C4-2B (cell line): ENCODE results near the gene CCDC91.

ENCODE experiments used
- ZFX ChIP-seq: fragments of 450-650 bp; IDR thresholded peaks from 2 replicates; pipeline ENCODE4 v1.6.1; 2017
- TF ChIP-seq, protein P1 (sequence below): fragments of 450-650 bp; conservative IDR thresholded peaks from 2 replicates; pipeline ENCODE4 v1.5.1; 2017; ENCODE audit warnings: mild to moderate bottlenecking

DNA sequence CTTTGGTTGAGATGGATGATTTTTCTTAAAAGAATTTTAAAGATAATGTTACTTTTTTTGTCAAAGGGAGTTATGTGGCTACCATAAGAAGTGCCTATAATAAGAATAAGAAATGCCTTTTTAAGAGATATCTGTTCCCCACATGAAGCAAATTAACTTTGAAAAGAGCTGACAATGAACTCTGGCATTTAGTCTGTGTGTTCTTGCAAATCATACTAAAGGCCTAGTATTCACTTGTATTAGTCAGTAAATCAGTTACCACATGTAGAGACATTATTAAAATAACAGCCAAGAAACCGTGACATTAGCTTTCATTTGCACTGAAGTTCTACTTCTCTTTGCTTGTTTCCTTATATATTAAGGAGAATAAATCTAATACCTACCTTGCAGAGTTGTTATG is 296.3 kb downstream of the CCDC91 start:
- TF ChIP-seq, protein P1, sequence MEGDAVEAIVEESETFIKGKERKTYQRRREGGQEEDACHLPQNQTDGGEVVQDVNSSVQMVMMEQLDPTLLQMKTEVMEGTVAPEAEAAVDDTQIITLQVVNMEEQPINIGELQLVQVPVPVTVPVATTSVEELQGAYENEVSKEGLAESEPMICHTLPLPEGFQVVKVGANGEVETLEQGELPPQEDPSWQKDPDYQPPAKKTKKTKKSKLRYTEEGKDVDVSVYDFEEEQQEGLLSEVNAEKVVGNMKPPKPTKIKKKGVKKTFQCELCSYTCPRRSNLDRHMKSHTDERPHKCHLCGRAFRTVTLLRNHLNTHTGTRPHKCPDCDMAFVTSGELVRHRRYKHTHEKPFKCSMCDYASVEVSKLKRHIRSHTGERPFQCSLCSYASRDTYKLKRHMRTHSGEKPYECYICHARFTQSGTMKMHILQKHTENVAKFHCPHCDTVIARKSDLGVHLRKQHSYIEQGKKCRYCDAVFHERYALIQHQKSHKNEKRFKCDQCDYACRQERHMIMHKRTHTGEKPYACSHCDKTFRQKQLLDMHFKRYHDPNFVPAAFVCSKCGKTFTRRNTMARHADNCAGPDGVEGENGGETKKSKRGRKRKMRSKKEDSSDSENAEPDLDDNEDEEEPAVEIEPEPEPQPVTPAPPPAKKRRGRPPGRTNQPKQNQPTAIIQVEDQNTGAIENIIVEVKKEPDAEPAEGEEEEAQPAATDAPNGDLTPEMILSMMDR, result no peak
- TF ChIP-seq ZFX, result no peak
